WTC11 (cell line): ENCODE measurements around the gene PKP3.

ENCODE experiments used
- CREB1 ChIP-seq: sonication (generic); formaldehyde crosslinking; IDR thresholded peaks from 2 replicates; pipeline ENCODE4 v1.8.0; 2023; ENCODE audit warnings: mild to moderate bottlenecking, missing genetic modification reagents
- ETV6 ChIP-seq: sonication (generic); formaldehyde crosslinking; IDR thresholded peaks from 2 replicates; pipeline ENCODE4 v1.8.1; 2022; ENCODE audit warnings: mild to moderate bottlenecking, missing genetic modification reagents
- GABPB1 ChIP-seq: sonication (generic); formaldehyde crosslinking; IDR thresholded peaks from 2 replicates; pipeline ENCODE4 v1.8.1; 2023; ENCODE audit warnings: mild to moderate bottlenecking, missing genetic modification reagents
- TEAD1 ChIP-seq: sonication (generic); formaldehyde crosslinking; IDR thresholded peaks from 2 replicates; pipeline ENCODE4 v1.8.0; 2022; ENCODE audit warnings: mild to moderate bottlenecking, missing genetic modification reagents
- TF ChIP-seq, protein P1 (sequence below): fragments of 200-600 bp; IDR thresholded peaks from 2 replicates; pipeline ENCODE4 v1.8.0; 2022; ENCODE audit warnings: antibody characterized with exemption
- TF ChIP-seq, protein P2 (sequence below): sonication (generic); formaldehyde crosslinking; IDR thresholded peaks from 2 replicates; pipeline ENCODE4 v1.8.1; 2023; ENCODE audit warnings: mild to moderate bottlenecking, missing genetic modification reagents, borderline replicate concordance
- TF ChIP-seq, protein P3 (sequence below): sonication (generic); formaldehyde crosslinking; IDR thresholded peaks from 2 replicates; pipeline ENCODE4 v1.8.0; 2022; ENCODE audit warnings: mild to moderate bottlenecking, missing genetic modification reagents

DNA sequence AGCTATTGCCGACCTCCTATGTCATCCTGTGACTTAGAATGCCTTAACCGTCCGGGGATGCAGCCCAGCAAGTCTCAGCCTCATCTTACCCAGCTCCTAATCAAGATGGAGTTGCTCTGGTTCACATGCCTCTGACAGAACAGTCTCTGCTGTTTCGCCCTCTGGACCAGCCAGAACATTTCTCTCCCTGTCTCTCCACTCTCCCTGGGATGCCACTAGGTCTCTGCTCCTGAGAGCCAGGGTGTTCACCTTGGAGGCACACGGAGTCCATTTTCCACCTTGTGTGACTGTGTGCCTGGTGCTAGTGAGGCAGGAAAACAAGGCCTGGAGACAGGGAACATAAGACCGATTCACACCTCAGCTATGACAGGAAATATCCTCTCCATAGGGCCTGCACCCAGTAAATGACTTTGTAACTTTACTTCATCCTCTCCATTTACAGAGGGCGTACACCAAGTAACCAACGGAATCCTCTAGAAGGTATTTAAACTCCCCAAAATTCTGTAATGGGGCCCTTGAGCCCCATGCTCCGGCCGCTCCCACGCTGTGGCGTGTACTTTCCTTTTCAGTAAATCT, 41.5 kb upstream of the PKP3 start:
- TF ChIP-seq TEAD1 (CRISPR knock-in tag), result no peak
- TF ChIP-seq, protein P1, sequence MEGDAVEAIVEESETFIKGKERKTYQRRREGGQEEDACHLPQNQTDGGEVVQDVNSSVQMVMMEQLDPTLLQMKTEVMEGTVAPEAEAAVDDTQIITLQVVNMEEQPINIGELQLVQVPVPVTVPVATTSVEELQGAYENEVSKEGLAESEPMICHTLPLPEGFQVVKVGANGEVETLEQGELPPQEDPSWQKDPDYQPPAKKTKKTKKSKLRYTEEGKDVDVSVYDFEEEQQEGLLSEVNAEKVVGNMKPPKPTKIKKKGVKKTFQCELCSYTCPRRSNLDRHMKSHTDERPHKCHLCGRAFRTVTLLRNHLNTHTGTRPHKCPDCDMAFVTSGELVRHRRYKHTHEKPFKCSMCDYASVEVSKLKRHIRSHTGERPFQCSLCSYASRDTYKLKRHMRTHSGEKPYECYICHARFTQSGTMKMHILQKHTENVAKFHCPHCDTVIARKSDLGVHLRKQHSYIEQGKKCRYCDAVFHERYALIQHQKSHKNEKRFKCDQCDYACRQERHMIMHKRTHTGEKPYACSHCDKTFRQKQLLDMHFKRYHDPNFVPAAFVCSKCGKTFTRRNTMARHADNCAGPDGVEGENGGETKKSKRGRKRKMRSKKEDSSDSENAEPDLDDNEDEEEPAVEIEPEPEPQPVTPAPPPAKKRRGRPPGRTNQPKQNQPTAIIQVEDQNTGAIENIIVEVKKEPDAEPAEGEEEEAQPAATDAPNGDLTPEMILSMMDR, result no peak
- no peak for TF ChIP-seq GABPB1 (CRISPR knock-in tag)
- no peak for TF ChIP-seq CREB1
- TF ChIP-seq, protein P2, sequence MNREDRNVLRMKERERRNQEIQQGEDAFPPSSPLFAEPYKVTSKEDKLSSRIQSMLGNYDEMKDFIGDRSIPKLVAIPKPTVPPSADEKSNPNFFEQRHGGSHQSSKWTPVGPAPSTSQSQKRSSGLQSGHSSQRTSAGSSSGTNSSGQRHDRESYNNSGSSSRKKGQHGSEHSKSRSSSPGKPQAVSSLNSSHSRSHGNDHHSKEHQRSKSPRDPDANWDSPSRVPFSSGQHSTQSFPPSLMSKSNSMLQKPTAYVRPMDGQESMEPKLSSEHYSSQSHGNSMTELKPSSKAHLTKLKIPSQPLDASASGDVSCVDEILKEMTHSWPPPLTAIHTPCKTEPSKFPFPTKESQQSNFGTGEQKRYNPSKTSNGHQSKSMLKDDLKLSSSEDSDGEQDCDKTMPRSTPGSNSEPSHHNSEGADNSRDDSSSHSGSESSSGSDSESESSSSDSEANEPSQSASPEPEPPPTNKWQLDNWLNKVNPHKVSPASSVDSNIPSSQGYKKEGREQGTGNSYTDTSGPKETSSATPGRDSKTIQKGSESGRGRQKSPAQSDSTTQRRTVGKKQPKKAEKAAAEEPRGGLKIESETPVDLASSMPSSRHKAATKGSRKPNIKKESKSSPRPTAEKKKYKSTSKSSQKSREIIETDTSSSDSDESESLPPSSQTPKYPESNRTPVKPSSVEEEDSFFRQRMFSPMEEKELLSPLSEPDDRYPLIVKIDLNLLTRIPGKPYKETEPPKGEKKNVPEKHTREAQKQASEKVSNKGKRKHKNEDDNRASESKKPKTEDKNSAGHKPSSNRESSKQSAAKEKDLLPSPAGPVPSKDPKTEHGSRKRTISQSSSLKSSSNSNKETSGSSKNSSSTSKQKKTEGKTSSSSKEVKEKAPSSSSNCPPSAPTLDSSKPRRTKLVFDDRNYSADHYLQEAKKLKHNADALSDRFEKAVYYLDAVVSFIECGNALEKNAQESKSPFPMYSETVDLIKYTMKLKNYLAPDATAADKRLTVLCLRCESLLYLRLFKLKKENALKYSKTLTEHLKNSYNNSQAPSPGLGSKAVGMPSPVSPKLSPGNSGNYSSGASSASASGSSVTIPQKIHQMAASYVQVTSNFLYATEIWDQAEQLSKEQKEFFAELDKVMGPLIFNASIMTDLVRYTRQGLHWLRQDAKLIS (CRISPR knock-in tag), result no peak
- no peak for TF ChIP-seq ETV6 (CRISPR knock-in tag)
- TF ChIP-seq, protein P3, sequence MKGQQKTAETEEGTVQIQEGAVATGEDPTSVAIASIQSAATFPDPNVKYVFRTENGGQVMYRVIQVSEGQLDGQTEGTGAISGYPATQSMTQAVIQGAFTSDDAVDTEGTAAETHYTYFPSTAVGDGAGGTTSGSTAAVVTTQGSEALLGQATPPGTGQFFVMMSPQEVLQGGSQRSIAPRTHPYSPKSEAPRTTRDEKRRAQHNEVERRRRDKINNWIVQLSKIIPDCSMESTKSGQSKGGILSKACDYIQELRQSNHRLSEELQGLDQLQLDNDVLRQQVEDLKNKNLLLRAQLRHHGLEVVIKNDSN (CRISPR knock-in tag), result no peak
